HG03108 (cell line): ENCODE results near the gene RAPGEF1.
"Not testable (repeated sequence)": the region's sequence is repeated elsewhere in the genome, so short reads cannot be mapped to it uniquely, and the experiment has no call there.

Source experiments
- ATAC-seq: cut with Tn5 transposase; IDR thresholded peaks from one replicate; pipeline ENCODE4 v1.9.1; 2021; ENCODE audit warnings: moderate library complexity; ENCODE audit not compliant: unreplicated experiment

The RAPGEF1 gene

GRCh38 chr9:131731237-131731636 lies 8.6 kb downstream of the RAPGEF1 start:
- ATAC-seq, result no peak

- peak; percentile 13 for ATAC-seq
These were observed 10.9 kb downstream of the RAPGEF1 start for GRCh38 chr9:131728961-131729360.

- no peak for ATAC-seq
These were observed 11.3 kb downstream of the RAPGEF1 start for GRCh38 chr9:131728546-131728910.

GRCh38 chr9:131727795-131728545 lies 11.9 kb downstream of the RAPGEF1 start:
- ATAC-seq, result no peak

- ATAC-seq, result no peak
These were observed 12.6 kb downstream of the RAPGEF1 start for GRCh38 chr9:131727184-131727759.

GRCh38 chr9:131724683-131725082 lies 15.2 kb downstream of the RAPGEF1 start:
- ATAC-seq, result no peak

GRCh38 chr9:131723632-131724031 lies 16.2 kb downstream of the RAPGEF1 start:
- no peak for ATAC-seq

- ATAC-seq, result no peak
These were observed 17.6 kb downstream of the RAPGEF1 start for GRCh38 chr9:131722255-131722654.

GRCh38 chr9:131721076-131721475 lies 18.8 kb downstream of the RAPGEF1 start:
- no peak for ATAC-seq

GRCh38 chr9:131720330-131720729 lies 19.5 kb downstream of the RAPGEF1 start:
- peak; percentile 38 for ATAC-seq

GRCh38 chr9:131719262-131719908 lies 20.5 kb downstream of the RAPGEF1 start:
- no peak for ATAC-seq

GRCh38 chr9:131717719-131718460 lies 22.0 kb downstream of the RAPGEF1 start:
- ATAC-seq, result no peak

- ATAC-seq, result no peak
These were observed 24.0 kb downstream of the RAPGEF1 start for GRCh38 chr9:131715906-131716305.

- no peak for ATAC-seq
These were observed 25.1 kb downstream of the RAPGEF1 start for GRCh38 chr9:131714821-131715220.

- no peak for ATAC-seq
These were observed 25.7 kb downstream of the RAPGEF1 start for GRCh38 chr9:131714161-131714646.

- ATAC-seq, result no peak
These were observed 26.9 kb downstream of the RAPGEF1 start for GRCh38 chr9:131713016-131713415.

- no peak for ATAC-seq
These were observed 27.6 kb downstream of the RAPGEF1 start for GRCh38 chr9:131712151-131712716.

GRCh38 chr9:131709771-131710431 lies 30.0 kb downstream of the RAPGEF1 start:
- ATAC-seq, result peak; percentile 46

- ATAC-seq, result not testable (repeated sequence)
These were observed 30.7 kb downstream of the RAPGEF1 start for GRCh38 chr9:131709010-131709770.
